WERI-Rb-1 (cell line): ENCODE results near the gene LRIT2.

Source experiments
- DNase-seq: peaks from one replicate; pipeline ENCODE4 v3.0.0-alpha.2; 2020
- H3K27ac ChIP-seq: fragments of 250-450 bp; sonication (Bioruptor Pico); 2 replicates; pipeline ENCODE4 v1.5.1; 2020; ENCODE audit warnings: mild to moderate bottlenecking, moderate library complexity
- H3K27me3 ChIP-seq: fragments of 250-450 bp; sonication (Bioruptor Pico); 2 replicates; pipeline ENCODE4 v1.5.1; 2021; ENCODE audit warnings: mild to moderate bottlenecking, low read depth, moderate library complexity; ENCODE audit not compliant: insufficient read depth, severe bottlenecking
- H3K36me3 ChIP-seq: fragments of 250-450 bp; sonication (Bioruptor Pico); 2 replicates; pipeline ENCODE4 v1.5.1; 2020; ENCODE audit warnings: mild to moderate bottlenecking, moderate library complexity
- H3K4me3 ChIP-seq: 2 replicates; pipeline ENCODE4 v1.5.1; 2011; ENCODE audit warnings: low read depth, mild to moderate bottlenecking, control low read depth, low read length
- H3K9me3 ChIP-seq: fragments of 250-450 bp; sonication (Bioruptor Pico); 2 replicates; pipeline ENCODE4 v1.5.1; 2021; ENCODE audit warnings: mild to moderate bottlenecking, moderate library complexity; ENCODE audit not compliant: severe bottlenecking
- TF ChIP-seq, protein P1 (sequence below): IDR thresholded peaks from 2 replicates; pipeline ENCODE4 v1.5.1; 2011; ENCODE audit warnings: low read depth, mild to moderate bottlenecking, control low read depth, inconsistent platforms, low read length

Gene LRIT2

DNA sequence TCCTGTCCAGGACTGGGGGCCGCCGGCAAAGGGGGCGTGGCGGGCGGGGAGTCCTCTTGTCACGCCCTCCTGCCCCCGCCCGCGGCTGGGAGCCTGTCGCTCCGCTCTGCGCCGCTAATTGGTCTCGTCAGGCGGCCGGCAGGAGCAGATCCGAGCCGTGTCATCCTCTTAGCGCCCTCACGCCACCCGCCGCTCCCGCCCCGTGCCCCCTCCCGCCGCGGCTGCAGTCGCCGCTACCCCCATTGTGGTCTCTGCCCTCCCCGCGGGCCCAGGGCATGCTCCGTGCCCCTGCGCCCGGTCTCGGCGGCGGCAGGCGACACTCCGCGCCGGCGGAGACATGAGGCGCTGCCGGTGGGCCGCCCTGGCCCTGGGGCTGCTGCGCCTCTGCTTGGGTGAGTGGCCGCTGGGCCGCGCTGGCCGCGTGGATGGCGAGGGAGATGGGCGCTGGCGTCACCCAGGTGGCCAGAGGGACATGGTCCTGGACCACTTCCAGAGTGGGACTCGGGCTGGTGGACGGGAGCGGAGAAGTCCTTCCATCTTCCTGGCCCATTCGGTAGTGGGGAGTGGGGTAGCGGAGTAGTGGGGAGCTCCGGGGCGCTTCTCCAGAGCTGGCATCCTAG, 30.8 kb downstream of the LRIT2 start, which contains the start of gene CDHR1:
Gene CDHR1, plus strand, starts transcription at position 114 of the 620 bp plus-strand sequence. Its CDS starts 224 bp downstream, at position 338.
- peaks cover 31% of the 10 kb centered on the region for H3K36me3 ChIP-seq
- TF ChIP-seq, protein P1, sequence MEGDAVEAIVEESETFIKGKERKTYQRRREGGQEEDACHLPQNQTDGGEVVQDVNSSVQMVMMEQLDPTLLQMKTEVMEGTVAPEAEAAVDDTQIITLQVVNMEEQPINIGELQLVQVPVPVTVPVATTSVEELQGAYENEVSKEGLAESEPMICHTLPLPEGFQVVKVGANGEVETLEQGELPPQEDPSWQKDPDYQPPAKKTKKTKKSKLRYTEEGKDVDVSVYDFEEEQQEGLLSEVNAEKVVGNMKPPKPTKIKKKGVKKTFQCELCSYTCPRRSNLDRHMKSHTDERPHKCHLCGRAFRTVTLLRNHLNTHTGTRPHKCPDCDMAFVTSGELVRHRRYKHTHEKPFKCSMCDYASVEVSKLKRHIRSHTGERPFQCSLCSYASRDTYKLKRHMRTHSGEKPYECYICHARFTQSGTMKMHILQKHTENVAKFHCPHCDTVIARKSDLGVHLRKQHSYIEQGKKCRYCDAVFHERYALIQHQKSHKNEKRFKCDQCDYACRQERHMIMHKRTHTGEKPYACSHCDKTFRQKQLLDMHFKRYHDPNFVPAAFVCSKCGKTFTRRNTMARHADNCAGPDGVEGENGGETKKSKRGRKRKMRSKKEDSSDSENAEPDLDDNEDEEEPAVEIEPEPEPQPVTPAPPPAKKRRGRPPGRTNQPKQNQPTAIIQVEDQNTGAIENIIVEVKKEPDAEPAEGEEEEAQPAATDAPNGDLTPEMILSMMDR, result 0 out of 2 replicates have a peak, but pooled peaks have one; percentile 8
- DNase-seq, result peak; percentile 91
- H3K4me3 ChIP-seq, result peak within 1 kb of the TSS; percentile 83
- H3K9me3 ChIP-seq, result no peaks in the 10 kb centered on the region
- H3K27me3 ChIP-seq, result no peaks in the 10 kb centered on the region
- H3K27ac ChIP-seq, result peak within 1 kb of the TSS; percentile 79

DNA sequence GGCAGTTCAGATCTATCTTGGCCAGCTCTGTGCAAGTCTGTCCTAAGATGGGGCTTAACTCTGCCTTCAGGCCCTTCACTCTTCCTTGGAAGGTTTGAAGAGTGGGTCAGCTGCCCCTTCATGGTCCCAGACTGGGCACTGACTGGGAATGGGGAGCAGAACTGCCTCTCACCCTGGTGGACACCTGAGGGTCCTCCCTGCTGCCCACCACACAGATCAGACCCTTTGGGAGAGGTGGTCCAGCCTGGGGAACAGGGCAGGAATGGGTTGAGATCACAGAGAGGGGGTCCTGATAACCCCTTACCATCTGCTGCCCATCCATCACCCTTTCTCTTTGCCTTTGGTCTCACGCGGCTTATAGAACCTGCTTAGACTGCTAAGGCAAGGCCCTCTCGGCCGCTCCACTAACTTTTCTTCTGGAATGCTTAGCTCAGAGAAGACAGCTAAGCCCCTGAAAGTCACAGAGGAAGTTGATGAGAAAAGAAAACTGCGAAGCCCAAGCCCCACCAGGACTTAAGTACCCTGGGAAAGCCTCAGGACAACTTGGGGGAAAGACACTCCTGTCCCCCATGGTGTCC, 31.4 kb downstream of the LRIT2 start:
- no peaks in the 10 kb centered on the region for H3K27me3 ChIP-seq
- no peak for DNase-seq
- TF ChIP-seq, protein P1, result no peak
- H3K9me3 ChIP-seq, result no peaks in the 10 kb centered on the region
- peak overlapping the region; percentile 5 for H3K27ac ChIP-seq
- H3K36me3 ChIP-seq, result peaks cover 25% of the 10 kb centered on the region
- peak overlapping the region; percentile 83 for H3K4me3 ChIP-seq

DNA sequence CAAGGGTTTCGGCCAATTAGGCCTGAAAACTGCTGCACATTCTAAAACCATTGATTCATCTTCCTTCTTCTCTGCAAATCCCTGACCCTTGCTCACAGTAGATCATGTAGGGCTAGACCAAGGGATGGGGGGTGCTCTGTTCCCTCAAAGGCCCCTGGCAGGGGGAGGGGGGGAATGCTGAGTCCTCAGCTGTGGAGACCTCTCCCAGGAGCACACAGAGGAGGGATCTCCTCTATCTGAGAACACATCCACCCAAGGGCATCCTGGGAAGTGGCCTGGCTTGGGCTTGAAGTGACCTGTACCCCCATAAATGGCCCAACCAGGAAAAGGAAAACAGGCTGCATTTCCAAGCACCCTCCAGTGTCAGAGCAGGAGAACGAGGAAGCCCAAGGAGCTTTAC, 32.0 kb downstream of the LRIT2 start:
- Histone ChIP-seq H3K27me3 (no peaks in the 10 kb centered on the region), H3K4me3 (no peak overlapping the region), H3K27ac (peak overlapping the region; percentile 5; the same call in 1 of the 2 replicates), H3K9me3 (no peaks in the 10 kb centered on the region), H3K36me3 (peaks cover 19% of the 10 kb centered on the region)
- no peak for DNase-seq
- TF ChIP-seq, protein P1, result no peak

DNA sequence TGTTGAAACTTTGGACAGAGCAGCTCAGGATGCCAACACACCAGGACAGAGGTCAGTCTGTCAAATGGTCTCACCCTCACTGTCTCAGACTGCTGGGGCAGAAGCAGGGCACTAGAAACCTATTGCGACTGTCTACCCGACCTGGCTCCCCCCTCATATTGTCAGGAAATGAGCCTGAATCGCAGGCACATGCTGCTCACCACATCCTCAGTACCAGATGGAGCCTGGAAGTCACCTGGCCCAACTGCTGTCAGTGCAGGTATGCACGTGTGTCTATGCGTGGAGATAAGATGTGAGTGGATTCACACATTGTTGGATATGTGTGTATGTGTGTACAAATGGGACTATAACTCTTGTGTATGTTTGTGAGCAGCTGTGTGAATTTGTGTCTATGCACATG, 34.2 kb downstream of the LRIT2 start:
- TF ChIP-seq, protein P1, result no peak
- no peak for DNase-seq
- no peaks in the 10 kb centered on the region; the same call in 1 of the 2 replicates for H3K36me3 ChIP-seq
- H3K27ac ChIP-seq, result no peak overlapping the region
- no peaks in the 10 kb centered on the region for H3K27me3 ChIP-seq
- no peak overlapping the region for H3K4me3 ChIP-seq
- H3K9me3 ChIP-seq, result no peaks in the 10 kb centered on the region

DNA sequence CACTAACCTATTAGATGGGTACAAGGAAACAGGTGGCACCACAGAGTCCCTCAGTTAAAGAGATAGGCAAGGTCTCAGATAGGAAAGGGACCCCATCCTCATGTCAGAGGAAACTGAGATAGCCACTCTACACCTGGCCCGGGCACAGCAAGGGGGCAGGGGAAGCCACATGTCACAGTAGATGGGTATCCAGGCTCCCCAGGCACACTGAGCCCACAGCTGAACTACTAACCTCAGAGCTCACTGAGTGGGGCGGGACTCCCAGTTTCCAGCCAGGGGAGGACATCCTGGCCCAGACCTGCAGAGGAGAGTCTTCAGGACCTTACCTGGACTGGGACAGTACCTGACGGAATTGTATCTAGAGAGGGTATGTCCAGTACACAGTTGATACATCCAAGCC, 34.7 kb downstream of the LRIT2 start:
- H3K27ac ChIP-seq, result no peak overlapping the region
- H3K4me3 ChIP-seq, result no peak overlapping the region
- TF ChIP-seq, protein P1, result no peak
- H3K27me3 ChIP-seq, result no peaks in the 10 kb centered on the region
- H3K36me3 ChIP-seq, result no peaks in the 10 kb centered on the region; the same call in 1 of the 2 replicates
- no peaks in the 10 kb centered on the region for H3K9me3 ChIP-seq
- DNase-seq, result no peak

DNA sequence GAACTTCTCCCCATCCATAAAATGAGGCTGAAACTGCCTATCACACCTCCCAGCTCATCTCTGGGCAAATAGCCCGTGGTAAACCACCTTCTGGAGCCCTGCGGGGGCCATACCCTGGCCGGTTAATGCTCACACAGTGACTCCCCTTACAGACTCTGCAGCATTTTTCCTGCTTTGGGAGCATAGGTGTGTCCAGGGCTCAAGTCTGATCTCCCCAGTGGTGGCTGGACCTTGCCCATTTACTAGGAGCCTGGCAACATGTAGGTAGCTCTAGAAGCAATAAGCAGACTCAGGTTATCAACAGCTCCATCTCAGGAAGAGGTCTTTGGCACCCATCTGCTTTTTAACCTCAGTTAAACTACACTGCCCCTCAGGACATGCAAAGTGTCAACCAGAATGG, 36.5 kb downstream of the LRIT2 start:
- Histone ChIP-seq H3K27ac (no peak overlapping the region), H3K27me3 (no peaks in the 10 kb centered on the region), H3K36me3 (no peaks in the 10 kb centered on the region), H3K9me3 (no peaks in the 10 kb centered on the region), H3K4me3 (no peak overlapping the region)
- TF ChIP-seq, protein P1, result no peak
- DNase-seq, result no peak
